NCI-H2107 treated with DMSO at 0.1 percent for 48 hours (cell line): Measurements from ENCODE around the gene KLHDC7B.

Experiments used
- DNase-seq: peaks from one replicate; lab custom pipeline; 2025; ENCODE audit not compliant: unreplicated experiment; lab: John Stamatoyannopoulos, UW

KLHDC7B gene

DNA sequence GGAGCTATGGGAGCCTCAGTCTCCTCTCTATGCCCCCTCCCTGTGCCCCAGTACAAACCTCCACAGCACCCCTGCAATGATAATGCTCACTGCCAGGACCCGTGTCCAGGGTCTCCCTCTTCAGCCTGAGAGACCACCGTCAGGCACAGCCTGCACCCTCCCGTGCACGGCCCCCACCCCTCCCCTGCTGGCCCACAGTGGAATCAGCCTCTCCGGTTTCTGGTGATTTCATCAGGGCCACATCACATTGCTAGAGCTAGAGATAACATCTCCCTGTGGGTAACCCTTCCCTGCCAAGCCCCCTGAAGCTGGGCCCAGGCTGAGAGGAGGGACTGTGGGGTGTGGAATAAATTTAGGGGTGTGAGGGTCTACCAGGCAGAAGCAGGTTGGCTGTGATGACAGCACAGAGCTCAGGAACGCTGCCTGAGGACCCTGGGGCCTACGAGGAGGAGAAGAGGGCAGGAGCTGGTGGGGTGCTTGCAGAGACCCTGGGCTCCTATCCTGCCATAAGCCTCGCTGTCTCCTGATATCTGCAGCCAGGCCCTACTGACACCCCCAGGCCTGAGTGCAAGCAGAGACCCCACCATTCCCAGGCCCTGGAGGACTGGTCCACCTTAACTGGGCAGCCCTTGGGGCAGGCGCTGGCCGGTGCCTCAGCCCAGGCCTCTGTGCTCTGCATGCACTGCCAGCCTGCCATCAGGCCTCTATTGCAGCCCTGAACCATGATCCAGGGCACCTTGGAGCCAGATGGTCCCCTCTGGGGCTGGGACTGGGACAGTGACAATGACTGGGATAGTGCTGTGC, at the start of gene KLHDC7B:
KLHDC7B (plus strand) TSS at position 378 of the 804 bp plus-strand sequence; CDS start at position 723, 345 bp downstream.
- DNase-seq, result no peak

GRCh38 chr22:50497093-50497492, 48.6 kb upstream of the KLHDC7B start:
- no peak for DNase-seq

DNA sequence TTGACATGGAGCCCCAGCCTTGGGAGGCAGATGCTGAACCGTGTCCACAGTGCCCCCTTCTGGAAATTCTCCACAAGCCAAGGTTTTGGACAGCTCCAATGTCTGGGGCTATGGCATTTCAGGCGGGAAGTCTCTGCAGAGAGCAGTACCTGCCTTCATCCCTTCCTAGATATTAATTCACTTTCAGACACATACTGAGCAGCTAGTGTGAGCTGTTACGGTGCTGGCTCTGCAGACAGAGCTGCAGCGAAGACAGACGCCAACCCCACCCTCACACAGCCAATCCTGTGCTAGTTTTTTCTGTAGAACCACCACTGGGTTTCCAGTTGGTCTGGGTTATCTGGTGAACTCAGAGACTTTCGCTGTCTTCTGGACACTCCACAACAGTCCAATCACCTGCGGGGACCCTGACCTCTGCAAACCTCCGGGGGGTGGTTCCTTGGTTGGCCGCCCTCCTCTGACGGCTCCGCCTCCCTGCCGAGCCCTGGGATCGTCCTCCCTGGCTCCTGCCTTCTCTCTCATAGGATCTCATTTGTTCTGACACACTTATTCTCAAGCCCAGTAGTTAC, 47.3 kb upstream of the KLHDC7B start:
- no peak for DNase-seq

GRCh38 chr22:50500452-50500851, 45.2 kb upstream of the KLHDC7B start:
- no peak for DNase-seq

- DNase-seq, result no peak
Measured at GRCh38 chr22:50502096-50502495, 43.6 kb upstream of the KLHDC7B start.

- DNase-seq, result no peak
Measured at GRCh38 chr22:50502628-50503474, 42.8 kb upstream of the KLHDC7B start.

GRCh38 chr22:50503475-50504145, 42.1 kb upstream of the KLHDC7B start:
- no peak for DNase-seq

- DNase-seq, result no peak
Measured at GRCh38 chr22:50504369-50505211, 41.1 kb upstream of the KLHDC7B start.

DNA sequence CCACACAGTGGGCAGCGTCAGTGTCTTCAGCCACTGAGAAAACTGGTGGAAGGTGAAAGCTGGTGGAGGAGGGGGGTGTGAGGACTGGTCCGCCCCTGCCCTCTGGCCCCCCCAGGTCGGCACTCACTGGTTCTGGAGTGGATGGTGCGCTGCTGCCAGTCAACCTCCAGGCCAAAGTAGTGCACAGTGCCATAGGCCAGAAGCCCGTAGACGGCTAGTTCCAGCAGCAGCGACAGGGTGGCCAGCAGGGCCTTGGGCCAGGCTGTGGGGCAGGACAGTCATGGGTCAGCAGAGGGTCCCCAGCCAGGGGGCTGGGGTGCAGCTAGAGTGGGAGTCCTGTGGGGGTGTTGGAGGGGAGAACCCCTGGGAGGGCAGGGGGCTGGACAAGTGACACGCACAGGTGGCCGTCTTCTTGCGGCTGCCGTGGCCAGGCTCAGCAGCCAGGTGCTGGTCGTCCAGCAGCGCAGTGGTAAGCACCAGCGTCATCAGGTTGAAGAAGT, 40.4 kb upstream of the KLHDC7B start:
- DNase-seq, result no peak

DNA sequence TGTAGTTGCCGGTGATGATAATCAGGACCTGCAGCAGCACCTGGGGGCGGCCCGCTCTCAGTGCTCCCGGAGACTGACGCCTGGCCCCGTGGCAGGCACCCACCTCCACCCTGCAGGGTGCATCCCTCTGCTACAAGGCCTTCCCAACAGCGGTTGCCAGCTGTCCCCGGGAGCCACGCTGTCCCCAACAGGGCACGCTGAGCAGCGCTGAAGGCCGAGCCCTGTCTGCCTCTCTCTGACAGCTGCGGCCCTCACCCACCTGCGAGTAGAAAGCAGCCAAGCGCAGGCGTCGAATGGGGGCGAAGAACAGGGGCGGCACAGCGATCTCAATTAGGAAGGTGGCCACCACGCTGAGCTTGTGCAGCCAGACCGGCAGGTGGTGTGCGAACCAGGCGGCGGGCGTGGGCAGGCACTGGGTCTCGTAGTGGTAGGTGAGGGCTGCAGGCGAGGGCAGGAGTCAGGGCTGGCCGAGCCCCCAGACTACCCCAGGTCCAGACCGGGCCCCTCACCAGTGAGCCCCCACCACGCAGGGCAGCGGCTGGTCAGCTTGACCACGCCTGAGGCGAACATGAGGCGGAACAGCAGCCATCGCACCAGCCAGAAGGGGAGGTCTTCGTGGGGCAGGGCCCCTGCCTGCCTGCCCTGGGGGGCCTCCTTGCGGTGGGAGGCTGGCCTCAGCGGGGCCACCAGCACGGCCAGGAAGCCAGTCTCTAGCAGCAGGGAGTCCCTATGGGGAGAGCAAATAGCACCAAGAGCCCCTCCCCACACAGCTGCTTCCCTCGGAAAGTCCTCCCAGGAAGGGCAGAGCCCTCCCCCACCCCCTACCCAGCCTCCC, 39.7 kb upstream of the KLHDC7B start:
- no peak for DNase-seq

DNA sequence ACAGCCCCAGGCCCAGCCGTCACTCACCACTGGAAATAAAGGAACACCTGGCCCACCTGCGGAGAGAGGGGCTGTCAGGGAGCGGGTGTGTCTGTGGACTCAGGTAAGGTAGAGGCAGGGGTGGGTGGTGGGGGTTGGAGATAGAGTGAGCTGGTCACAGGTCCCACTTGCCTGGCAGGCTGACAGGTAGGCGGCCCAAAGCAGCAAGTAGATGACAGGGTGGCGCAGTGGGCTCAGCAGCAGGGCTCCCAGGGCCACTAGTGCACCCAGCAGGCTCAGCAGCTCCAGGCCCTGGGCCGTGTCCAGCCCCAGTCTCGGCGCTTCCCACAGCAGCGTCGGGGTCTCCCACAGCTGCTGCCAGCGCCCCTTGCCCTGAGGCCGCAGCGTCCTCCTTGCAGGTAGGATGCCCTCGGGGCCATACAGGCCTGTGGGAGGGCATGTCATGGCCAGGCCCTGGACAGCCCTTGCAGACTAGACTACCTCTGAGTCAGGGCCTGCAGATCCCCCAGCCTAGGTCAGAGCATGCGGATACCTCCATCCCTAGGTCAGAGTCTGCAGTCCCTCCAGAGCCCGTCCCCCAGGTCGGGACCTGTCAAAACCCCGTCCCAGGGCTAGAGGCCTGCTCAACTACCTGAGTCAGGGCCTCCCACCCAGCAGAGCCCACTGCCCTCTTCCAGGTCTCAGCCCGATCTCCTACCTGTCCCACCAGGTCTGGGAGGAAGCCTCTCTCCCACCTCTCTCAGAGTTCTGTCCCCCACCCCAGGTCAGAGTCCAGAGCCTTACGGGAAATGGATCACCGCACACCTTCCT, 38.9 kb upstream of the KLHDC7B start:
- DNase-seq, result peak; percentile 65

- no peak for DNase-seq
Measured at GRCh38 chr22:50507421-50507990, 38.2 kb upstream of the KLHDC7B start, which contains the start of gene LMF2. Gene LMF2, minus strand, starts transcription at chr22:50507702. Its CDS starts 27 bp downstream, at chr22:50507675.

- peak; percentile 61 for DNase-seq
Measured at GRCh38 chr22:50507991-50508884, 37.5 kb upstream of the KLHDC7B start, which contains the start of gene NCAPH2. Gene NCAPH2, plus strand, starts transcription at chr22:50508224. Its CDS starts 114 bp downstream, at chr22:50508338.

DNA sequence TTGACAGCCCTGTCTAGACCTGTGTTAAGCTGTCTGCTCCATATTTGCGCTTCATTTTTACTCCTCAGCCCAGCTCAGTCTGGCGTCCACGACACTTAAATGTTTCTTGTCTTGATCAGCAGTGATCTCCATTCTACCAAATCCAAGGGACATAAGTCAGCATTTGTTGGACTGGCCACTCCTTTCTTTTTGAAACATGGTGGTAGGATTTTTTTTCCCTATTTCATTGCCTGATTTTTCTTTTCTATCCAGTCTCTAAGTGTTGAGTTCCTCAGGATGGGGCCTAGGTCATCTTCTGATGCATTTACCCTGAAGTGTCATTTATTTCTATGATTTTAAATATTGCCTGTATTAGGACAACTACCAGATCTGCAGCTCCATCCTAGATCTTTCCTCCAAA, 36.8 kb upstream of the KLHDC7B start:
- no peak for DNase-seq

DNA sequence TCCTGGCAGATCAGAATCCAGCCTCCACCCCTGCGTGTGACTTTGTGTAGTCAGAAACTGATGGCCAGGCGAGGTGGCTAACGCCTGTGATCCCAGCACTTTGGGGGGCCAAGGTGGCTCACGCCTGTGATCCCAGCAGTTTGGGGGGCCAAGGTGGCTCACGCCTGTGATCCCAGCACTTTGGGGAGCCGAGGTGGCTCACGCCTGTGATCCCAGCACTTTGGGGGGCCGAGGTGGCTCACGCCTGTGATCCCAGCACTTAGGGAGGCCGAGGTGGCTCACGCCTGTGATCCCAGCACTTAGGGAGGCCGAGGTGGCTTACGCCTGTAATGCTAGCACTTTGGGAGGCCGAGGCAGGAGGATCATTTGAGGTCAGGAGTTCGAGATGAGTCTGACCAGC, 32.5 kb upstream of the KLHDC7B start:
- DNase-seq, result no peak

DNA sequence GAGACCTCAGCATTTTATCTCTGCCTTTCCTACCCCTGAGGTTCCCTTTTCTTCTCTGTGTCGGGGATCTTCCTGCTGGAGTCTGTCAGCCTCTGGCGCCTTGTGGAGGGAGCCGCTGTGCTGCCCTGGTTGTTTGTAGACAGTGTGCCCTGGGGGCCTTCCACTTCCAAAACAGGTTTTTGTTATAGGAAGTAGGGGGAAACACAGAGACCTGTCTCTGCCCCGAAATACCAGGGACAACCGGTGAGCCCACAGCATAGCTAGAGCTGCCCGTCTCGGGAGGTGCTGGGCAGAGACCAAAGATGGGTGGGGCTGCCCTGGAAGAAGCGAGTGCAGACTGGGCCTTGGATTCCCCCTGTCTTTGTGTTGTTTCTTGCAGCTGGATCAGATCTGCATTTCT, 29.6 kb upstream of the KLHDC7B start:
- no peak for DNase-seq

DNA sequence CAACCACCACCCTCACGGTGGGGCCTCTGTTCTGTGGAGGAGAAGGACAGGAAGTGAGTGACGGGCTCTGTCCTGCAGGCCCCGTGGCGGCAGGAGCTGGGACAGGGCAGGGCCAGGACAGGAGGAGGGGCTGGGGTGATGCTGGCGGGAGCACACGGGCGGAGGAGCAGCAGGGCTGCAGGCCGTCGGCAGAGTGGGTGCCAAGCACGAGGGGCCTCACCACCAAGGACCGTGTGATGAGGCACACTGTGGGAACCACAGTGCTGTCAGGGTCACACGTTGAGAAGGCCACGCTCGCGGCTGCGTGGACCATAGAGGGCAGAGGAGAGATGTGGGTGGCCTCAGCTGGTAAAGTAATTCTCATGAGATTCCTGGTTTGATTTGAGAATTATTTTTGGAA, 28.8 kb upstream of the KLHDC7B start:
- no peak for DNase-seq
